Activated T-cell treated with anti-CD3 and anti-CD28 coated beads, Interleukin-2, amount 50 U/mL, for 24 hours (primary cell): ENCODE measurements around the gene HID1.
"Not testable (repeated sequence)": the region's sequence is repeated elsewhere in the genome, so short reads cannot be mapped to it uniquely, and the experiment has no call there.

Experiments
- DNase-seq: peaks from one replicate; pipeline ENCODE4 v3.0.0-alpha.2; 2020
- H3K27ac Mint-ChIP-seq: 2 replicates; pipeline ENCODE4 v1.8.0; 2020; ENCODE audit warnings: mild to moderate bottlenecking, mixed read lengths
- H3K27me3 Mint-ChIP-seq: 2 replicates; pipeline ENCODE4 v1.8.0; 2020; ENCODE audit warnings: mixed read lengths
- H3K36me3 Mint-ChIP-seq: 2 replicates; pipeline ENCODE4 v1.8.0; 2020; ENCODE audit warnings: low read depth, mixed read lengths
- H3K4me1 Mint-ChIP-seq: 2 replicates; pipeline ENCODE4 v1.8.0; 2020; ENCODE audit warnings: low read depth, mixed read lengths
- H3K4me3 Mint-ChIP-seq: 2 replicates; pipeline ENCODE4 v1.8.0; 2020; ENCODE audit warnings: mild to moderate bottlenecking, moderate library complexity, mixed read lengths
- H3K9me3 Mint-ChIP-seq: 2 replicates; pipeline ENCODE4 v1.8.0; 2020; ENCODE audit warnings: mixed read lengths

Gene HID1

DNA sequence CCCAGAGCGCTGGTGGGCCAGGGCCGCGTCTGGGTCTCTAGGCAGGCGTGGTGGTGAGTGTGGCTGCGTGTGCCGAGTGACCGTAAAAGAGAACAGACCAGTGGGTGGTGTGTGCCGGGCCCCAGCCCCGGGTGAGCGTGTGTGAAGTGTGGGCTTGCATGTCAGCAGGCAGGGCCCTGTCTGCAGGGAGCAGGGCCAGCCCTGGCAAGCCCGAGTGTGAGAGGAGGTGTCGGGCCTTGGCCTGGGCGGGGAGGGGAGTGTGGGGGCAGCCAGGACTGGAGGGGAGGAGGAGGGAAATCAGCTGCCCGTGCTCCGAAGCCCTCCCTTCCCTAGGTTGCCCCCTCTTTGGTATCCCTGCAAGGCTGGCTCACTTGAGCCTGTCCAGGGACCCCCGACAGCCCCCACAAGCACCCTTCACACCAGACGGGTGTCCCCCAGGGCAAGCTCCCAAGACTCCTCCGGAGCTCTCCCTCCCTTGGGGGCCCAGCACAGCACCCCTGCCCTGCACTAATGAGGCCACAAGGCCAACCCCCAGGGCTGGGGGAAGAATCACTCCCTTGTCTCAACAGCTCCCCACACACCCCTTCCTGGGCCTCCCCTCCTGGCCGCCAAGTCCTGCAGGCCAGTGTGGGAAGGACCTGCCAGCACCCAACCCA is 51.4 kb downstream of the HID1 start:
- H3K27me3 Mint-ChIP-seq = peaks cover 77% of the 10 kb centered on the region
- H3K27ac Mint-ChIP-seq = no peak overlapping the region
- no peaks in the 10 kb centered on the region for H3K36me3 Mint-ChIP-seq
- no peak for DNase-seq
- no peak overlapping the region for H3K4me3 Mint-ChIP-seq
- peaks cover 18% of the 10 kb centered on the region for H3K4me1 Mint-ChIP-seq
- H3K9me3 Mint-ChIP-seq = no peaks in the 10 kb centered on the region

DNA sequence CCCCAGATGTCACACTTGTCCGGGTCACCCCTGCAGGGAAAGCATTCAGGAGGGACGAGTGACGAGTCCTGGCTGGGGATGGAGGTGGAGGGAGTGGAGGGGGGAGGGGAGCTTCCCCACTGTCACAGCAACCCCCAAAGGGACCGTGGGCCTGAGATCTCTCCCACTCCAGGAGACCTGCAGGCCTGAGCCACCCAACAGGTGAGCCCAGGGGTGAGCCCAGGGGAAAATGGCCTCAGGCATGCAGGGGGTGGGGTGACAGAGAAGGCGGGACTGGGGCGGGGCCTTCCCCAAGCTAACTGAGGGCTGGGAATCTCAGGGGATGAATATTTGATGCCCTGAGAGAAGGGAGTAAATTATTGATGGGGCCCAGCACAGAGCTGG is 51.9 kb downstream of the HID1 start:
- H3K9me3 Mint-ChIP-seq = no peaks in the 10 kb centered on the region
- H3K36me3 Mint-ChIP-seq = no peaks in the 10 kb centered on the region
- H3K27ac Mint-ChIP-seq = no peak overlapping the region
- peaks cover 18% of the 10 kb centered on the region for H3K4me1 Mint-ChIP-seq
- H3K4me3 Mint-ChIP-seq = no peak overlapping the region
- peaks cover 74% of the 10 kb centered on the region for H3K27me3 Mint-ChIP-seq
- DNase-seq = no peak

DNA sequence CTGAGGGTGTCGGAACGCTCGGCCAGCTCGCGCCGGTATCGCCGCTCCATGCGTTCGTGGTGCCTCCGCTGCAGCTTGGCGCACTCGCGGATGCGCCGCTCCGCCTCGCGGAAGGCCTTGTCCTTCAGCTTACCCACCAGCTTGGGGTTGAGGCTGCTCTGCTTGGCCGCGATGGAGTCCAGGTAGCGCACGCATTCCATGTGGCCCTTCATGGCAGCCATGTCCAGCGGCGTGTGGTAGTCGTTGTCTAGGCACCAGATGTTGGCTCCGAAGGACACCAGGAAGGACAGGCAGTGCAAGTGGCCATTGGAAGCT is 52.3 kb downstream of the HID1 start:
- DNase-seq = no peak
- Mint-ChIP-seq H3K4me1 (peaks cover 18% of the 10 kb centered on the region), H3K36me3 (no peaks in the 10 kb centered on the region), H3K4me3 (no peak overlapping the region), H3K9me3 (no peaks in the 10 kb centered on the region), H3K27ac (no peak overlapping the region), H3K27me3 (peaks cover 70% of the 10 kb centered on the region)

DNA sequence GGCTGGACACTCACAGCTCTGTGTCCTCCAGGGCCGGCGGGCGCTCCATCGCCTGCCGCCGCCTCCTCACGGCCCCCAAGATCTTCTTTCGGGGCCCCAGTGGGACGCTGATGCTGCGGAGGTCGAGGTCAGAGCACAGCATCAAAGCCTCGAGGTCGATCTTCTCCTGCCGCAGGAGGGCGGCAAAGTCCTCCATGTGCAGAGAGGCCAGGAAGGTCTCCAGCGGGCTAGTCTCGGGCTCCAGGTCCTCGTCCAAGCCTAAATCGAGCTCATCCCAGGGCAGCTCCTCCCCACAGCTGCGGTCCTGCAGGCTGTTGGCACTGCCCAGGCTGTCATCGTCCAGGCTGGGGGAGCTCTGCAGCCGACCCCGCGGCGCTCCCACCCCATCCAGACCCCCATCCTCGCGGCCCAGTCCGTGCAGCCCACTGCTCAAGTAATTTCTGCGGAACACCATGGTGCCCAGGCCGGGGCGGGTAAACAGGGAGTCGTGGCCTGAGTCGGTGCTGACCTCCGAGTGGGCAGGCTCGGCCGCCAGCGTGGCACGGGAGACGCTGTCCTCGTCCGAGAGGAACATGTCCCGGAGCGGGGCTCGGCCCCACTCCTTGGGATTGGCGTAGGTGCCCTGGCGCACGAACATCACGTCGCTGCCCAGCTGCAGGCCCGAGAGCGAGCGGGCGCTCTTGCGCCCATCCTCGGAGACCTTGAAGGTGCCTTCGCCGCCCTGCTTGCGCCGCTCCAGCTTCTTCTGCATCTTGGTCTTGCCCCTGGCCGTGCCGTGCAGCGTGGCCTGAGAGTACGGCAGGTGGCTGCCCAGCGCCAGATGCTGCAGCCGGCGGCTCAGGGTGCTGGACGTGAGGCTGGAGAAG is 52.9 kb downstream of the HID1 start:
- Mint-ChIP-seq H3K4me3 (no peak overlapping the region), H3K27me3 (peaks cover 64% of the 10 kb centered on the region), H3K36me3 (no peaks in the 10 kb centered on the region), H3K27ac (no peak overlapping the region), H3K4me1 (peaks cover 17% of the 10 kb centered on the region), H3K9me3 (no peaks in the 10 kb centered on the region)
- no peak for DNase-seq

DNA sequence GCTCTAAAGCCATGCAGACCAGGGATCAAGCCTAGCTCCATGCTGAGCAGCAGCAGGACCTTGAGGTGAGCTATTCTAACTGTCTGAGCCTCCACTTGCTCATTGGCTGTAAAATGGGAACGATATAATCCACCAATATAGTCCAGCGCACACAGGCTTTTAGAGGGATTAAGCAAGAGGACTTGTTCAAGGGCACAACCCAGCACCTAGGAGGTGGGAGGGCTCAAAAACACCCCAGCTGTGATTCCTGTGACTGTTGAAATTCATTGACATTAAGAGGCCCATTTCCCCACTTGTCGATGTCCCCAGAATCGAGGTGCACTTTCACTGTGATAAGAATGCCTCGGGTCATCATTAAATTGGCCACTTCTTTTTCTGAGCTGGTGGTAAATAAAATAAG is 53.7 kb downstream of the HID1 start:
- Mint-ChIP-seq H3K4me1 (peaks cover 11% of the 10 kb centered on the region), H3K27ac (no peak overlapping the region), H3K27me3 (peaks cover 58% of the 10 kb centered on the region), H3K36me3 (no peaks in the 10 kb centered on the region), H3K4me3 (no peak overlapping the region), H3K9me3 (no peaks in the 10 kb centered on the region)
- no peak for DNase-seq

DNA sequence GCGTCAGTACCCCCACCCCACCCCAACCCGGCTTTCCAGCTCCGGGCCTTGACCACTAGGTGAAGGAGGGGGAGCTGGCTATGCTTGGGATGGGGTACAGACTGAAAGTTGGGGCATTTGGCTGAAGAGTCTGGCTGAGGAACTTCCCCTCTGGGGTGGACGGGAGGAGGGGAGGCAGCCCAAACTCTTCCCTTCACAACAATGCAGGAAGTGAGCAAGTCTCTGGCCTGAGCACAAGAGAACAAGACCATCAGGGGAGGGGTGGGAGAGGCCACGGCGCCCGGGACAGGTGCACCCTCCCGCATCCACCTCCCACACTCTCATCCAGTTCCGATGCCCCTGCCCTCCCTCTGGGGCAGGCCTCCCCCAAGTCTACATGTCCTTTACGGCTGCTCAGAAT is 55.1 kb downstream of the HID1 start:
- no peak for DNase-seq
- no peaks in the 10 kb centered on the region for H3K36me3 Mint-ChIP-seq
- no peak overlapping the region for H3K4me3 Mint-ChIP-seq
- peaks cover 48% of the 10 kb centered on the region for H3K27me3 Mint-ChIP-seq
- peaks cover under 1% of the 10 kb centered on the region for H3K4me1 Mint-ChIP-seq
- H3K9me3 Mint-ChIP-seq = no peaks in the 10 kb centered on the region
- H3K27ac Mint-ChIP-seq = no peak overlapping the region

DNA sequence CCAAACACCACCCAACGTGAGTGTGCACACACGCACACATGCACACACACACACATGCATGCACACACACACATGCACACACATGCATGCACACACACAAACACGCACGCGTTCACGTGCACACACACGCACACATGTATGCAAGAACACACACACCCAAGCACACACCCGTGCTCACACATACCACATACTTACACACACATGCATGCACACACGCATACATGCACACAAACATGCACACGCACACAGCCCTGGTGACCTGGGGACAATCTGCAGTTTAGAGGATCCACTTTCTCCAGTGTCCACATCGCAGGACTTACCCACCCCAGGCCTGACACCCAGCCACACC is 55.7 kb downstream of the HID1 start:
- no peak for DNase-seq
- Mint-ChIP-seq H3K27me3 (peaks cover 43% of the 10 kb centered on the region), H3K27ac (no peak overlapping the region)

DNA sequence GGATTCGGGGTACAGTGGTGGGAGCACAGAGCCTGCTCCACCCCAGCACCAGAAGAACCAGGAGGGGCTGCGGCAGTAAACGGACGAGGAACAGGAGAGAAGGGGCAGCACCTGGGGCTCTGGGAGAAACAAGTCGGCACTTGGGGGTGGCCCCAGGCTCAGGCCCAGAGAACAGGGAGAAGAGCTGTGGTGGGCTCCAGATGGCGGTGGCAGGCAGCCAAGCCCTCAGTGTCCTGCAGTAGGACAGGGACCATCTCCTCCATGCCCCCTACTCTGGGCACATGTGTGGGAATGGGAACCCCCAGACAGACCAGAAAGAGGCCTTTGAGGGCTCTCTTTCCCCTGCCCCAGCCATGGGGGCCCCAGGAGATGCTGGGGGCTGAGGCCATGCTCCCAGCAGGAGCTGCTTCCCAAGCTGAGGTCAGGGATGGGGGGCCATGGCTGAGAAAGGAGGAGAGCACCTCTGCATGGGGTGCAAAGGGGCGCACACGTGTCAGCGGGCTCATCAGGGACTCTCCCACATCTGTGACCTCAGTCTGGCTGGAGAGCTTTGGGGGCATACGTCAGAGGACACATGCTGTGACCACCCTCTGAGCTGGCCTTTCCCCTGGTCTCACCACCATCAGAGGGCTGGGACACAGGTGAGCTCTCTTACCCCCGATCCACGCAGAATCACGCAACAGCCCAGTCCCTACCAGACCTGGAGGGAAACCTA is 56.3 kb downstream of the HID1 start:
- no peak for DNase-seq
- H3K27me3 Mint-ChIP-seq = peaks cover 38% of the 10 kb centered on the region
- H3K9me3 Mint-ChIP-seq = no peaks in the 10 kb centered on the region
- no peaks in the 10 kb centered on the region for H3K4me1 Mint-ChIP-seq
- H3K27ac Mint-ChIP-seq = no peak overlapping the region
- no peak overlapping the region for H3K4me3 Mint-ChIP-seq
- H3K36me3 Mint-ChIP-seq = no peaks in the 10 kb centered on the region

More for the DNA sequence above, 55.7 kb downstream of the HID1 start:
- no peak overlapping the region for H3K4me3 Mint-ChIP-seq
- H3K36me3 Mint-ChIP-seq = no peaks in the 10 kb centered on the region
- no peaks in the 10 kb centered on the region for H3K4me1 Mint-ChIP-seq
- no peaks in the 10 kb centered on the region for H3K9me3 Mint-ChIP-seq

DNA sequence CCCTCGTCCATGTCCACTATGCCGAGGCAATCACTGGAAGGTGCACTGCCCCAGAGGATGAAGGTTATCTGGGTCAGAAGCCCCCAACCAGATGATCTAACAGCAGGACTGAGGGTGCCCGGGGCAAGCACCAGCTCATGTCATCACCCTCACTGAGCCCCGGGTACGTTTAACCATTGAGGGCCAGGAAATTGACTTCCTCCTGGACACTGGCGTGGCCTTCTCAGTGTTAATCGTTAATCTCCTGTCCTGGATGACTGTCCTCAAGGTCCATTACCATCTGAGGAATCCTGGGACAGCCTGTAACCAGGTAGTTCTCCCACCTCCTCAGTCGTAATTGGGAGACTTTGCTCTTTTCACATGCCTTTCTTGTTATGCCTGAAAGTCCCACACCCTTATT is 61.1 kb downstream of the HID1 start:
- H3K36me3 Mint-ChIP-seq, H3K4me3 Mint-ChIP-seq, H3K27ac Mint-ChIP-seq, H3K27me3 Mint-ChIP-seq, H3K4me1 Mint-ChIP-seq, DNase-seq, H3K9me3 Mint-ChIP-seq: not testable (repeated sequence)

DNA sequence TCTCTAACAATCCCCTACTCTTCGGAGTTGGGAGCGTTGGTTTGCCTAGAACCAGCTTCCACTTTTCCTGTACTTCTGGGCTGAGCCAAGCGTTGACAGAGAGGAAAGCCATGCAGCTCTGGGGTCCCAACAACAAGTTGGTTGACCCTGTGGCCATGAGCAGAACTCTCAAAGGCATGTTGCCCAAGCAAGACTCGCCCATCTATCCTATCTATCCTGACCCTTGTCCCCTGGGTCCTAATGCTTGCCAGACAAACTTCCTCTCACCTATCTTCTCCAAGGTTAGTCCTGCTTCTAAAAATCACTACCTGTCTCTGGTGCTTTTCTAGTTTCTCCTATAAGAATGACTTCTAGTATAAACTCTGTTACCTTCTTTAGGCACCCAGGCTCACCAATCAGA is 63.5 kb downstream of the HID1 start:
- H3K27me3 Mint-ChIP-seq, H3K4me1 Mint-ChIP-seq, DNase-seq, H3K36me3 Mint-ChIP-seq, H3K27ac Mint-ChIP-seq, H3K4me3 Mint-ChIP-seq, H3K9me3 Mint-ChIP-seq: not testable (repeated sequence)

DNA sequence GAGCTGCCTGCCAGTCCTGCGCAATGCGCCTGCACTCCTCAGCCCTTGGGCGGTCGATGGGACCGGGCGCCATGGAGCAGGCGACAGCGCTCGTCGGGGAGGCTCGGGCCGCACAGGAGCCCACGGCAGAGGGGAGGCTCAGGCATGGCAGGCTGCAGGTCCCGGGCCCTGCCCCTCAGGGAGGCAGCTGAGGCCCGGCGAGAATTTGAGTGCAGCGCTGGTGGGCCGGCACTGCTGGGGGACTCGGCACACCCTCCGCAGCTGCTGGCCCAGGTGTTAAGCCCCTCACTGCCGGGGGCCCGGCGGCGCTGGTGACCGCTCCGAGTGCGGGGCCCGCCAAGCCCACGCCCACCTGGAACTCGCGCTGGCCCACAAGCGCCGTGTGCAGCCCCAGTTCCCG is 65.5 kb downstream of the HID1 start:
- no peak overlapping the region for H3K27ac Mint-ChIP-seq
- no peaks in the 10 kb centered on the region for H3K36me3 Mint-ChIP-seq
- peaks cover 20% of the 10 kb centered on the region for H3K27me3 Mint-ChIP-seq
- H3K4me3 Mint-ChIP-seq = no peak overlapping the region
- peaks cover 5% of the 10 kb centered on the region for H3K4me1 Mint-ChIP-seq
- no peak for DNase-seq
- H3K9me3 Mint-ChIP-seq = no peaks in the 10 kb centered on the region

DNA sequence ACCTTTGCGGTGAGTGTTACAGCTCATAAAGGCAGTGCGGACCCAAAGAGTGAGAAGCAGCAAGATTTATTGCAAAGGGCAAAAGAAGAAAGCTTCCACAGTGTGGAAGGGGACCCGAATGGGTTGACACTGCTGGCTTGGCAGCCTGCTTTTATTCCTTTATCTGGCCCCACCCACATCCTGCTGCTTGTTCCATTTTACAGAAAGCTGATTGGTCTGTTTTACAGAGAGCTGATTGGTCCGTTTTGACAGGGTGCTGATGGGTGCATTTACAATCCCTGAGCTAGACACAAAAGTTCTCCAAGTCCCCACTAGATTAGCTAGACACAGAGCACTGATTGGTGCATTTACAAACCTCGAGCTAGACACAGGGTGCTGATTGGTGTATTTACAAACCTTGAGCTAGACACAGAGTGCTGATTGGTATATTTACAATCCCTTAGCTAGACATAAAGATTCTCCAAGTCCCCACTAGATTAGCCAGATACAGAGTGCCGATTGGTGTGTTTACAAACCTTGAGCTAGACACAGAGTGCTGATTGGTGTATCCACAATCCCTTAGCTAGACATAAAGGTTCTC is 66.3 kb downstream of the HID1 start:
- H3K9me3 Mint-ChIP-seq, H3K4me1 Mint-ChIP-seq, H3K4me3 Mint-ChIP-seq, DNase-seq, H3K36me3 Mint-ChIP-seq, H3K27ac Mint-ChIP-seq: not testable (repeated sequence)
- H3K27me3 Mint-ChIP-seq = peaks cover 24% of the 10 kb centered on the region

DNA sequence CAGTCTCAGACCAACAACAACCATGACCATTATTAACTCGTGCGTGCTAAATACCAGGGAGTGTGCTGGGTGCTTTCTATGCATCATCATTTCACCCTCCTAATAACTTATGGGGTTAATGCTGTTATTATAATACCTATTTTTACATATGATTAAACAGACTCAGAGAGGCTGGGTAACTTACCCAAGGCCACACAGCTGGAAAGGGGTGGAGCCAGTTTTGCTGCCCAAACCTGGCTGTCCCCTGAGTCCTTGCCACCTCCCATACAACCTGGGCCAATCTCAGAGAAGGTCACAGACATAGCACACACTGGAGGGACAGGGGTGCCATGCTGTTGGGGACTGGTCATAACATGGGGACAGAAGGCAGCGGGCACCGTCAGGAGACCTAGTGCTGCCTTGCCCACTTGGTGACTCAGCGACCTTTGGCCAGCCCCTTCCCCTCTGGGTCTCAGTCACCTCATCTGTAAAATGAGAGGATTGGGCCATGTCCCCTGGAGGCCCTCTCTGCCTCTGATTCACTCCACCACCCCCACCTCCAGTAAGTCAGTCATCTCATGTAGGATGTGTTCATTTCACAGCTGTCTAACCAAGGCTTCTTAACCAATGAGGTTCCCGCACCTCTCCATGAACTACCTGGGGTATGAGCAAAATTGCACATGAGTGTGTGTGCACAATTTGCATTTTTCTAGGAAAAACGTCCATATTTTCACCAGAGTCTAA is 67.7 kb downstream of the HID1 start:
- Mint-ChIP-seq H3K27ac (no peak overlapping the region), H3K4me3 (no peak overlapping the region), H3K4me1 (peaks cover 5% of the 10 kb centered on the region), H3K36me3 (no peaks in the 10 kb centered on the region), H3K9me3 (no peaks in the 10 kb centered on the region), H3K27me3 (peaks cover 24% of the 10 kb centered on the region)
- no peak for DNase-seq

DNA sequence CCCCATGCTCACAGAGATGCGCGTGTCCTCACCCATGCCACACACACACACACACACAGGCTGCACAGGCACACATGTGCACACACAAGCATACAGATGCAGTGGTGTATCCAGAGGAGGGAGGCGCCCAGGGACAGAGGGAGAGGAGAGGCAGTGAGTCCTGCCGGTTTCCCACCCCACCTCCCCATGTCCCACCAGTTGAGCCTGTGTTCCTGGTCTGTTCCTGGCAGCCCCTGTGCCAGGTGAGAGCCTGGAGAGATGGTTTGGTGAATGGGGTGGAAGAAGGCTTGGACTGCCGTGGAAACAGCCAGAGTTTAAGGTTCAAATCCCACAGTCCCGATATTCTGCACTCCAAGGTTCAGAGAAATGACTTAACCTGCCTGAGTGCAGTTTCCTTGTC is 68.9 kb downstream of the HID1 start:
- H3K27me3 Mint-ChIP-seq = peaks cover 24% of the 10 kb centered on the region

More for the DNA sequence above, 68.9 kb downstream of the HID1 start:
- DNase-seq = no peak
- H3K4me3 Mint-ChIP-seq = no peak overlapping the region
- H3K4me1 Mint-ChIP-seq = peaks cover 5% of the 10 kb centered on the region
- no peak overlapping the region for H3K27ac Mint-ChIP-seq
- no peaks in the 10 kb centered on the region for H3K9me3 Mint-ChIP-seq
- no peaks in the 10 kb centered on the region for H3K36me3 Mint-ChIP-seq
